ENCODE measurements around the gene RNASEL. TPM values are rescaled to one million over a fixed set of nuclear protein-coding genes. Genes with fewer than 3 reads are reported as not detected.
"Not testable (repeated sequence)": the region's sequence is repeated elsewhere in the genome, so short reads cannot be mapped to it uniquely, and the experiment has no call there.

The RNASEL gene
- polyA plus RNA-seq, 2 of the 4 experiments (the other 2 are of a cell fraction) = 1.9 to 4.1 TPM

DNA sequence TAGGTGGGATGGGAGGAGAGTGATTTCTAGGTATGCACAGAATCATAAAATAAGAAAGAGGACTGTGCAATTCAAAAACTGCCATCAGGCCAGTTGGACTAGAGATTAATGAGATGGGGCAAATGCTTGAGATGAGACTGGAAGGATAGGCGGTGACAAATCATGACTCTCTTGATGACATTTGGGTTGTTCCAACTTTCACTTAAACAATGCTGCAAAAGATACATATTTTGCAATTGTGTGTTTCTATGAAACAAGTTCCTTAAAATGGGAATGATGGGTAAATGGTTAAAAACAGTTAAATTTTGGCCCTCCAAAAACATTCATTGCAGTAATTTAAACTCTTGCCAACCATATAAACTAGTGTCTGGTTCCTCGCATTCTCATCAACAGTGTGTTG lies 55.2 kb downstream of the RNASEL start:
- no peak for TF ChIP-seq FOSL2 (IDR thresholded peaks at IDR 0.05)
- TF ChIP-seq FOSL2 (CRISPR knock-in tag; IDR thresholded peaks at IDR 0.05) = no peak
- no peak for TF ChIP-seq PHF8 (IDR thresholded peaks at IDR 0.05; ENCODE audit: borderline replicate concordance, low read depth)
- no peak for TF ChIP-seq EHF (CRISPR knock-in tag; IDR thresholded peaks at IDR 0.05)
- Histone ChIP-seq H3K4me1 (no peaks in the 10 kb centered on the region), H3K9me3 (no peaks in the 10 kb centered on the region), H3K27ac (no peak overlapping the region), H3K4me3 (no peak overlapping the region), H3K4me2 (no peak overlapping the region)
- no peak for DNase-seq (ENCODE audit: low read depth in 1 of 2, low spot score in 1 of 2)
- WGBS (ENCODE audit: missing lambda C conversion rate) = 74% methylated on average over 2 of the region's 2 CpGs
- no peak for ATAC-seq
- FAIRE-seq = no peak
- ChIA-PET CTCF (no interaction called here), POLR2A (no interaction called here)

GRCh38 chr1:182528206-182528605 lies 60.9 kb downstream of the RNASEL start:
- CTCF ChIA-PET, POLR2A ChIA-PET: not testable (repeated sequence)
- WGBS (ENCODE audit: missing lambda C conversion rate) = 27% methylated on average over 5 of the region's 5 CpGs

GRCh38 chr1:182527680-182528079 lies 61.4 kb downstream of the RNASEL start:
- WGBS (ENCODE audit: missing lambda C conversion rate) = 0% methylated on average over 2 of the region's 2 CpGs
- ChIA-PET POLR2A (no interaction called here), CTCF (no interaction called here)
- Histone ChIP-seq H3K9me3 (no peaks in the 10 kb centered on the region), H3K4me2 (no peak overlapping the region), H3K4me3 (no peak overlapping the region), H3K4me1 (no peaks in the 10 kb centered on the region), H3K27ac (no peak overlapping the region)
- TF ChIP-seq MYC (IDR thresholded peaks at IDR 0.05; ENCODE audit: borderline replicate concordance, low read length) (no peak), FOSL2 (IDR thresholded peaks at IDR 0.05) (no peak), FOSL2 (CRISPR knock-in tag; IDR thresholded peaks at IDR 0.05) (no peak), NFE2L2 (conservative IDR thresholded peaks at IDR 0.05; ENCODE audit: low read length) (no peak), FOXS1 (CRISPR knock-in tag; IDR thresholded peaks at IDR 0.05) (no peak), BHLHE40 (IDR thresholded peaks at IDR 0.05; ENCODE audit: low read depth, low read length) (no peak), PBX3 (IDR thresholded peaks at IDR 0.05) (no peak), FOSB (CRISPR knock-in tag; IDR thresholded peaks at IDR 0.05) (no peak)
- TF ChIP-seq, protein P1, sequence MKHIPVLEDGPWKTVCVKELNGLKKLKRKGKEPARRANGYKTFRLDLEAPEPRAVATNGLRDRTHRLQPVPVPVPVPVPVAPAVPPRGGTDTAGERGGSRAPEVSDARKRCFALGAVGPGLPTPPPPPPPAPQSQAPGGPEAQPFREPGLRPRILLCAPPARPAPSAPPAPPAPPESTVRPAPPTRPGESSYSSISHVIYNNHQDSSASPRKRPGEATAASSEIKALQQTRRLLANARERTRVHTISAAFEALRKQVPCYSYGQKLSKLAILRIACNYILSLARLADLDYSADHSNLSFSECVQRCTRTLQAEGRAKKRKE (CRISPR knock-in tag; IDR thresholded peaks at IDR 0.05; ENCODE audit: low read depth) = no peak
- peak; percentile 43 to 65; a peak in 4 of 6 replicates for ATAC-seq
- no peak for FAIRE-seq
- DNase-seq (ENCODE audit: low read depth in 1 of 2, low spot score in 1 of 2) = no peak

More at GRCh38 chr1:182528206-182528605, 60.9 kb downstream of the RNASEL start:
- H3K4me2 ChIP-seq; H3K27ac ChIP-seq; DNase-seq (ENCODE audit: low read depth in 1 of 2, low spot score in 1 of 2); H3K9me3 ChIP-seq; ATAC-seq; FAIRE-seq; H3K4me3 ChIP-seq; H3K4me1 ChIP-seq: not testable (repeated sequence)

DNA sequence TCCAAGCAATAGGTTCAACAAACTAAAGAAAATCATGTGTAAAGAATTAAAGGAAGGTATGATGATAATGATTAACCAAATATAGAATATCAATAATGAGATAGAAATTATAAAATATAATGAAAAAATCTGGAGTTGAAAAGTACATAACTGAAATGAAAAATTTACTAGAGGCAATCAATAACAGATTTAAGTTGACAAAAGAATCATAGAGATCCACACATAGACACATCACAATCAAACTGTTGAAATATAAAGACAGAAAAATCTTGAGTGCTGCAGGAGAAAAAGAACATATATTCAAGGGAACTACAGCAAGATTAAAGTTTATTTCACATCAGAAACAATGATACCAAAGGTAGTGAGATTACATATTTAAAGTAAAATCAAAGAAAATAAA lies 63.7 kb downstream of the RNASEL start:
- DNase-seq (ENCODE audit: low read depth in 1 of 2, low spot score in 1 of 2) (no peak), ATAC-seq (no peak), FAIRE-seq (no peak)
- ChIA-PET POLR2A (no interaction called here), CTCF (no interaction called here)
- H3K9me3 ChIP-seq = no peaks in the 10 kb centered on the region
- no peak for TF ChIP-seq KDM5A (IDR thresholded peaks at IDR 0.05)
- no peak for TF ChIP-seq JUN (IDR thresholded peaks at IDR 0.05)
- TF ChIP-seq BHLHE40 (IDR thresholded peaks at IDR 0.05; ENCODE audit: low read depth, low read length) = no peak
- TF ChIP-seq CBX8 (IDR thresholded peaks at IDR 0.05) = no peak
- TF ChIP-seq POLR2AphosphoS2 (conservative IDR thresholded peaks at IDR 0.05; ENCODE audit: low read length) = no peak
- no peak for TF ChIP-seq EHMT2 (IDR thresholded peaks at IDR 0.05; ENCODE audit: low read depth)
- no peak for TF ChIP-seq E2F6 (IDR thresholded peaks at IDR 0.05; ENCODE audit: borderline replicate concordance, low read depth)
- no peak for TF ChIP-seq BCL3 (IDR thresholded peaks at IDR 0.05)
- TF ChIP-seq EP300 (IDR thresholded peaks at IDR 0.05) = no peak
- TF ChIP-seq FOSB (CRISPR knock-in tag; IDR thresholded peaks at IDR 0.05) = no peak
- TF ChIP-seq CBX2 (IDR thresholded peaks at IDR 0.05; ENCODE audit: borderline replicate concordance, low read depth) = no peak
- TF ChIP-seq POLR2A (IDR thresholded peaks at IDR 0.05; ENCODE audit: low read length) = no peak
- no peak for TF ChIP-seq HOXA7 (CRISPR knock-in tag; IDR thresholded peaks at IDR 0.05)
- no peaks in the 10 kb centered on the region for H3K4me1 ChIP-seq
- no peak overlapping the region for H3K4me3 ChIP-seq
- no peak overlapping the region for H3K4me2 ChIP-seq
- H3K27ac ChIP-seq = no peak overlapping the region
